DOHH2 (cell line): Measurements from ENCODE around the gene ACTN1.

ENCODE experiments used
- H3F3A ChIP-seq: fragments of 200-600 bp; sonication (generic), shearing (Covaris generic); 2 replicates; pipeline ENCODE4 v1.6.0; 2016; ENCODE audit warnings: antibody characterized with exemption, mild to moderate bottlenecking; ENCODE audit not compliant: control insufficient read depth, insufficient read depth
- H3K27ac ChIP-seq: fragments of 200-600 bp; sonication (generic); 2 replicates; pipeline ENCODE4 v1.5.1; 2014; ENCODE audit warnings: low read depth, mild to moderate bottlenecking, low read length, moderate library complexity
- H3K27me3 ChIP-seq: fragments of 200-600 bp; sonication (generic); 2 replicates; pipeline ENCODE4 v1.6.1; 2014; ENCODE audit warnings: mild to moderate bottlenecking, low read length, mixed read lengths; ENCODE audit not compliant: control insufficient read depth
- H3K36me3 ChIP-seq: fragments of 200-600 bp; sonication (generic); 2 replicates; pipeline ENCODE4 v1.6.1; 2014; ENCODE audit warnings: mild to moderate bottlenecking, low read length, moderate library complexity, mixed read lengths; ENCODE audit not compliant: control insufficient read depth
- H3K4me1 ChIP-seq: fragments of 200-600 bp; sonication (generic); 2 replicates; pipeline ENCODE4 v1.6.1; 2014; ENCODE audit warnings: mild to moderate bottlenecking, low read length, mixed read lengths; ENCODE audit not compliant: control insufficient read depth
- H3K4me2 ChIP-seq: fragments of 200-600 bp; sonication (generic); 2 replicates; pipeline ENCODE4 v1.6.0; 2014; ENCODE audit warnings: mild to moderate bottlenecking, low read length, moderate library complexity
- H3K4me3 ChIP-seq: fragments of 200-600 bp; sonication (generic); 2 replicates; pipeline ENCODE4 v1.5.1; 2014; ENCODE audit warnings: mild to moderate bottlenecking, low read length, mixed read lengths
- H3K79me2 ChIP-seq: fragments of 200-600 bp; sonication (generic); 2 replicates; pipeline ENCODE4 v1.6.1; 2014; ENCODE audit warnings: mild to moderate bottlenecking, low read length, mixed read lengths; ENCODE audit not compliant: control insufficient read depth
- H3K9me2 ChIP-seq: fragments of 200-600 bp; sonication (generic); replicated peaks from 2 replicates; pipeline ENCODE4 v1.6.1; 2014; ENCODE audit warnings: mild to moderate bottlenecking, low read length, mixed read lengths; ENCODE audit not compliant: control insufficient read depth
- H3K9me3 ChIP-seq: fragments of 200-600 bp; sonication (generic); 2 replicates; pipeline ENCODE4 v1.6.1; 2014; ENCODE audit warnings: antibody characterized with exemption, low read length, mixed read lengths; ENCODE audit not compliant: control insufficient read depth, insufficient read depth
- H4K20me1 ChIP-seq: fragments of 200-600 bp; sonication (generic); 2 replicates; pipeline ENCODE4 v1.6.0; 2014; ENCODE audit warnings: low read depth, mild to moderate bottlenecking, antibody characterized with exemption, low read length, moderate library complexity; ENCODE audit not compliant: control insufficient read depth, insufficient read depth
- EZH2phosphoT487 ChIP-seq: fragments of 200-600 bp; sonication (generic); IDR thresholded peaks from 2 replicates; pipeline ENCODE4 v1.6.1; 2017; ENCODE audit warnings: borderline replicate concordance, mild to moderate bottlenecking, antibody characterized with exemption, low read length, moderate library complexity, mixed read lengths
- TF ChIP-seq, protein P1 (sequence below): fragments of 200-600 bp; sonication (generic); IDR thresholded peaks from one replicate; pipeline ENCODE4 v1.5.1; 2014; ENCODE audit warnings: antibody characterized with exemption, mild to moderate bottlenecking, low read depth, low read length; ENCODE audit not compliant: poor library complexity, severe bottlenecking

The ACTN1 gene

DNA sequence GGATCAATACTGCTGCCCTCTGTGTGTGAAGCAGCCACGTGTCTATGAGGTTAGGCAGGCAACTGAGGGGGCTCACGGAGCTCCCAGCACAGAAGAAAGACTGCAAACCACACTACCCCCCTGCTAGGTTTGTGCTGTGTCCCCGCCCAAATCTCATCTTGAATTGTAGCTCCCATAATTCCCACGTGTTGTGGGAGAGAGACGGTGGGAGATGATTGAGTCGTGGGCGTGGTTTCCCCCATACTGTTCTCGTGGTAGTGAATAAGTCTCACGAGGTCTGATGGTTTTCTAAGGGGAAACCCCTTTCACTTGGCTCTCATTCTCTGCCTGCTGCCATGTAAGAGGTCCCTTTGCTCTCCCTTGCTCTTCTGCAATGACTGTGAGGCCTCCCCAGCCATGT is 68.6 kb downstream of the ACTN1 start:
- Histone ChIP-seq H3K27me3 (peaks cover 16% of the 10 kb centered on the region), H4K20me1 (no peaks in the 10 kb centered on the region), H3K4me3 (no peak overlapping the region), H3K9me2 (no peaks in the 10 kb centered on the region), H3K27ac (no peak overlapping the region), H3K36me3 (no peaks in the 10 kb centered on the region), H3F3A (no peaks in the 10 kb centered on the region), H3K9me3 (no peaks in the 10 kb centered on the region; the same call in 1 of the 2 replicates), H3K4me1 (no peaks in the 10 kb centered on the region), H3K4me2 (no peak overlapping the region), H3K79me2 (no peaks in the 10 kb centered on the region)
- no peak for TF ChIP-seq EZH2phosphoT487
- TF ChIP-seq, protein P1, sequence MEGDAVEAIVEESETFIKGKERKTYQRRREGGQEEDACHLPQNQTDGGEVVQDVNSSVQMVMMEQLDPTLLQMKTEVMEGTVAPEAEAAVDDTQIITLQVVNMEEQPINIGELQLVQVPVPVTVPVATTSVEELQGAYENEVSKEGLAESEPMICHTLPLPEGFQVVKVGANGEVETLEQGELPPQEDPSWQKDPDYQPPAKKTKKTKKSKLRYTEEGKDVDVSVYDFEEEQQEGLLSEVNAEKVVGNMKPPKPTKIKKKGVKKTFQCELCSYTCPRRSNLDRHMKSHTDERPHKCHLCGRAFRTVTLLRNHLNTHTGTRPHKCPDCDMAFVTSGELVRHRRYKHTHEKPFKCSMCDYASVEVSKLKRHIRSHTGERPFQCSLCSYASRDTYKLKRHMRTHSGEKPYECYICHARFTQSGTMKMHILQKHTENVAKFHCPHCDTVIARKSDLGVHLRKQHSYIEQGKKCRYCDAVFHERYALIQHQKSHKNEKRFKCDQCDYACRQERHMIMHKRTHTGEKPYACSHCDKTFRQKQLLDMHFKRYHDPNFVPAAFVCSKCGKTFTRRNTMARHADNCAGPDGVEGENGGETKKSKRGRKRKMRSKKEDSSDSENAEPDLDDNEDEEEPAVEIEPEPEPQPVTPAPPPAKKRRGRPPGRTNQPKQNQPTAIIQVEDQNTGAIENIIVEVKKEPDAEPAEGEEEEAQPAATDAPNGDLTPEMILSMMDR: no peak

DNA sequence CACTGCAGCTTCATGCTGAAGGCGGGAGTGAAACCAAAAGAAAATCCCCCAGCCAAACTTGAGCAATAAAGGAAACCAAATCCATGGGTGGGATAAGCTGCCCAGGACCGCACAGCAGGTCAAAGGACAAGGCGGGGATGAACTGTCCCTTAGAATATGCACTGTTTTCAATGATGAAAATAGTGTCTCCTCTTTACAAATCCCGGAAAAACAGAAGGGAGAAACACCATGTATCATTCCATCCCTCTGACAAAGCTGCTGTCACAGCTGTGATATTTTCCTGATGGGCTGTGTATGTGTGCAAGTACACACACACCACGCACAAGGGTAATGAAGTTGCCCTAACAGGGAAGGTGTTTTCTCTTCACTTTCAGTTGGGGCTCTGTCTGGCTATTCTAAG is 70.3 kb downstream of the ACTN1 start:
- Histone ChIP-seq H4K20me1 (no peaks in the 10 kb centered on the region), H3K4me3 (no peak overlapping the region), H3K9me2 (no peaks in the 10 kb centered on the region), H3K9me3 (no peaks in the 10 kb centered on the region), H3K79me2 (no peaks in the 10 kb centered on the region), H3F3A (no peaks in the 10 kb centered on the region), H3K27me3 (peaks cover 25% of the 10 kb centered on the region), H3K36me3 (no peaks in the 10 kb centered on the region), H3K4me1 (no peaks in the 10 kb centered on the region), H3K4me2 (no peak overlapping the region), H3K27ac (no peak overlapping the region)
- TF ChIP-seq, protein P1: no peak
- no peak for TF ChIP-seq EZH2phosphoT487

DNA sequence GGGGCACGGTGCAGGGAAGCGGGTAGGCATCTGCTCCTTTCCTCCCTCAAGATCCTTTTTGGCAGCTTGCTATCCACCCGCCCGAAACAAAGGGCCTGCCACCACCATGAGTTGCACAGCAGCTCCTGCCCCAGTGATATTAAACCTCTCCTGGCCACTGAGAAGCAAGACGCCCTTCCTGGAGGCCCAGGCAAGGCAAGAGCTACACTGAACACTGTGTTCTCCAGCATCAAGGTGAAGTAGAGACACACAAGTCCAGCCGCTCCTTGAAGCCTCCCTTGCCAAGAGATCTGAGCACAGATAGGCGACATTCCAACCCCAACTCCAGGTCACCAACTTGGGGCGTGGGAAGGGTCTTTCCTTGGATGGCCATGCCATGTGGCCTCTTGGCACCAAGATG is 70.9 kb downstream of the ACTN1 start:
- H3K79me2 ChIP-seq: no peaks in the 10 kb centered on the region
- H3K36me3 ChIP-seq: no peaks in the 10 kb centered on the region

More for the DNA sequence above, 70.9 kb downstream of the ACTN1 start:
- Histone ChIP-seq H3F3A (no peaks in the 10 kb centered on the region), H3K9me3 (no peaks in the 10 kb centered on the region), H4K20me1 (no peaks in the 10 kb centered on the region), H3K27me3 (peaks cover 22% of the 10 kb centered on the region), H3K9me2 (no peaks in the 10 kb centered on the region), H3K4me2 (no peak overlapping the region), H3K4me1 (no peaks in the 10 kb centered on the region), H3K4me3 (no peak overlapping the region), H3K27ac (no peak overlapping the region)
- TF ChIP-seq EZH2phosphoT487: no peak
- TF ChIP-seq, protein P1: no peak
